A172 (cell line): Measurements from ENCODE around the gene KCNE5. TPM values are rescaled to one million over a fixed set of nuclear protein-coding genes. Genes with fewer than 3 reads are reported as not detected.
"Not testable (repeated sequence)": the region's sequence is repeated elsewhere in the genome, so short reads cannot be mapped to it uniquely, and the experiment has no call there.

Experiments
- DNase-seq: peaks from one replicate; pipeline ENCODE4 v3.0.0-alpha.2; 2015; ENCODE audit warnings: low spot score
- total RNA-seq: library from RNA; depleted of rRNA; stranded (reverse); fragments of >200 nt; shearing (Covaris generic); gene quantifications from 2 replicates; pipeline ENCODE4 v1.2.3, GENCODE V29; 2014; rRNA removed

Gene KCNE5
- total RNA-seq, result not detected in 2 replicates

- no peak for DNase-seq
Measured at GRCh38 chrX:109624641-109625616, at the start of gene KCNE5. TSS of gene KCNE5 (minus strand) at chrX:109625172. CDS start at chrX:109625020, 152 bp downstream.

GRCh38 chrX:109672239-109672638 is 47.3 kb upstream of the KCNE5 start:
- DNase-seq, result no peak

- not testable (repeated sequence) for DNase-seq
Measured at GRCh38 chrX:109671170-109671569, 46.2 kb upstream of the KCNE5 start.

- DNase-seq, result no peak
Measured at GRCh38 chrX:109667986-109668385, 43.0 kb upstream of the KCNE5 start.

- DNase-seq, result no peak
Measured at GRCh38 chrX:109660435-109661143, 35.6 kb upstream of the KCNE5 start.

GRCh38 chrX:109658391-109658790 is 33.4 kb upstream of the KCNE5 start:
- DNase-seq, result no peak

- not testable (repeated sequence) for DNase-seq
Measured at GRCh38 chrX:109657364-109657763, 32.4 kb upstream of the KCNE5 start.

- DNase-seq, result no peak
Measured at GRCh38 chrX:109656774-109657173, 31.8 kb upstream of the KCNE5 start.

- DNase-seq, result no peak
Measured at GRCh38 chrX:109655502-109656201, 30.7 kb upstream of the KCNE5 start.

- no peak for DNase-seq
Measured at GRCh38 chrX:109654516-109655109, 29.6 kb upstream of the KCNE5 start.

- not testable (repeated sequence) for DNase-seq
Measured at GRCh38 chrX:109644671-109645070, 19.7 kb upstream of the KCNE5 start.

GRCh38 chrX:109643687-109644086 is 18.7 kb upstream of the KCNE5 start:
- DNase-seq, result no peak

GRCh38 chrX:109638158-109638557 is 13.2 kb upstream of the KCNE5 start:
- no peak for DNase-seq

GRCh38 chrX:109637477-109637876 is 12.5 kb upstream of the KCNE5 start:
- DNase-seq, result not testable (repeated sequence)

- peak; percentile 0 for DNase-seq
Measured at GRCh38 chrX:109635146-109635545, 10.2 kb upstream of the KCNE5 start.

- peak; percentile 7 for DNase-seq
Measured at GRCh38 chrX:109632906-109633504, 8.0 kb upstream of the KCNE5 start.

- DNase-seq, result no peak
Measured at GRCh38 chrX:109629310-109629709, 4.3 kb upstream of the KCNE5 start.

GRCh38 chrX:109626637-109627036 is 1.7 kb upstream of the KCNE5 start:
- no peak for DNase-seq

- no peak for DNase-seq
Measured at GRCh38 chrX:109623997-109624396, 975 bp downstream of the KCNE5 start.

- DNase-seq, result no peak
Measured at GRCh38 chrX:109622270-109622669, 2.7 kb downstream of the KCNE5 start.

- no peak for DNase-seq
Measured at GRCh38 chrX:109619771-109620170, 5.2 kb downstream of the KCNE5 start.
